SW480 (cell line): Measurements from ENCODE around the gene USP30.

Experiments used
- DNase-seq: peaks from one replicate; pipeline ENCODE4 v3.0.0-alpha.2; 2016; ENCODE audit warnings: low spot score

The USP30 gene

GRCh38 chr12:109097435-109098182 lies 45.2 kb downstream of the USP30 start, which contains the start of gene UNG:
UNG (plus strand) TSS chr12:109097597; CDS start chr12:109097680, 83 bp downstream.
- peak; percentile 91 for DNase-seq

GRCh38 chr12:109098183-109098604 lies 45.8 kb downstream of the USP30 start:
- DNase-seq, result no peak

GRCh38 chr12:109098651-109099050 lies 46.3 kb downstream of the USP30 start:
- DNase-seq, result no peak

- no peak for DNase-seq
Observed at GRCh38 chr12:109099431-109100020, 47.1 kb downstream of the USP30 start.

GRCh38 chr12:109100741-109101140 lies 48.4 kb downstream of the USP30 start:
- no peak for DNase-seq

GRCh38 chr12:109102491-109102890 lies 50.1 kb downstream of the USP30 start:
- DNase-seq, result no peak

GRCh38 chr12:109105176-109105575 lies 52.8 kb downstream of the USP30 start:
- DNase-seq, result no peak

GRCh38 chr12:109109746-109110350 lies 57.5 kb downstream of the USP30 start:
- DNase-seq, result no peak

GRCh38 chr12:109110988-109111495 lies 58.7 kb downstream of the USP30 start:
- peak; percentile 58 for DNase-seq

- DNase-seq, result no peak
Observed at GRCh38 chr12:109112720-109113465, 60.5 kb downstream of the USP30 start.

GRCh38 chr12:109113661-109114321 lies 61.4 kb downstream of the USP30 start:
- no peak for DNase-seq

- DNase-seq, result no peak
Observed at GRCh38 chr12:109114644-109115043, 62.3 kb downstream of the USP30 start.

GRCh38 chr12:109115404-109115757 lies 63.0 kb downstream of the USP30 start:
- DNase-seq, result no peak

GRCh38 chr12:109115758-109116610 lies 63.6 kb downstream of the USP30 start, which contains the start of gene ACACB:
ACACB (plus strand) TSS chr12:109116587; CDS start chr12:109139406, 22,819 bp downstream.
- DNase-seq, result peak; percentile 69

GRCh38 chr12:109116611-109116949 lies 64.2 kb downstream of the USP30 start:
- DNase-seq, result no peak

GRCh38 chr12:109120095-109120494 lies 67.7 kb downstream of the USP30 start:
- DNase-seq, result no peak

GRCh38 chr12:109120557-109120956 lies 68.2 kb downstream of the USP30 start:
- no peak for DNase-seq

GRCh38 chr12:109121346-109121880 lies 69.0 kb downstream of the USP30 start:
- no peak for DNase-seq

GRCh38 chr12:109124878-109125648 lies 72.7 kb downstream of the USP30 start:
- no peak for DNase-seq

GRCh38 chr12:109125791-109126190 lies 73.4 kb downstream of the USP30 start:
- DNase-seq, result no peak
